IMR-90 (cell line): ENCODE measurements around the gene NLGN2. TPM values are rescaled to one million over a fixed set of nuclear protein-coding genes. Genes with fewer than 3 reads are reported as not detected.

ENCODE experiments used
- ATAC-seq: fragments of 200-7000 bp; cut with Tn5 transposase; 2 replicates; pipeline ENCODE4 v1.9.1; 2020; ENCODE audit warnings: low read depth, mild to moderate bottlenecking, moderate library complexity
- BruUV-seq: library from RNA; stranded (reverse); fragments of 400-500 nt; replicated peaks from 2 replicates; lab custom pipeline; 2021; lab: Mats Ljungman, UMichigan
- CTCF ChIA-PET: fragments of 300-600 bp; formaldehyde crosslinking; extraction: SDS; loops from one replicate; lab custom pipeline; 2021; ENCODE audit warnings: antibody characterized with exemption; lab: Yijun Ruan, JAX
- POLR2A ChIA-PET: fragments of 300-600 bp; sonication (Branson Sonifier 250); formaldehyde crosslinking; loops from one replicate; lab custom pipeline; 2022; ENCODE audit warnings: antibody characterized with exemption; ENCODE audit not compliant: unreplicated experiment; lab: Charles Lee
- DNase-seq: peaks from one replicate; pipeline ENCODE4 v3.0.0; 2013
- H2AFZ ChIP-seq: replicated peaks from 2 replicates; pipeline ENCODE3; 2013; ENCODE audit warnings: low read length, mild to moderate bottlenecking; ENCODE audit not compliant: poor library complexity
- H2AK5ac ChIP-seq: 2 replicates; pipeline ENCODE4 v1.6.1; 2013; ENCODE audit warnings: low read depth, low read length, inconsistent platforms
- H2AK9ac ChIP-seq: replicated peaks from 2 replicates; pipeline ENCODE3; 2013; ENCODE audit warnings: mild to moderate bottlenecking, low read depth, low read length, moderate library complexity; ENCODE audit not compliant: poor library complexity
- H2BK120ac ChIP-seq: 2 replicates; pipeline ENCODE4 v1.6.1; 2013; ENCODE audit warnings: low read depth, low read length, inconsistent platforms
- H2BK15ac ChIP-seq: 3 replicates; pipeline ENCODE4 v1.6.1; 2013; ENCODE audit warnings: low read depth, low read length, inconsistent platforms
- H2BK20ac ChIP-seq: 2 replicates; pipeline ENCODE4 v1.6.1; 2013; ENCODE audit warnings: low read depth, mild to moderate bottlenecking, inconsistent platforms, low read length, moderate library complexity
- H2BK5ac ChIP-seq: 2 replicates; pipeline ENCODE4 v1.6.1; 2013; ENCODE audit warnings: mild to moderate bottlenecking, low read depth, low read length, inconsistent platforms; ENCODE audit not compliant: poor library complexity, severe bottlenecking
- H3K14ac ChIP-seq: replicated peaks from 2 replicates; pipeline ENCODE4 v1.6.1; 2013; ENCODE audit warnings: low read depth, low read length, inconsistent platforms
- H3K18ac ChIP-seq: 2 replicates; pipeline ENCODE4 v1.6.1; 2013; ENCODE audit warnings: low read depth, low read length, control low read depth
- H3K23ac ChIP-seq: 2 replicates; pipeline ENCODE4 v1.6.1; 2013; ENCODE audit warnings: low read depth, low read length, inconsistent platforms
- H3K27ac ChIP-seq: 2 replicates; pipeline ENCODE4 v1.5.1; 2013; ENCODE audit warnings: mild to moderate bottlenecking, control low read depth, low read length; ENCODE audit not compliant: insufficient read depth
- H3K27me3 ChIP-seq: 2 replicates; pipeline ENCODE4 v1.6.1; 2013; ENCODE audit warnings: low read length; ENCODE audit not compliant: control insufficient read depth, insufficient read depth
- H3K36me3 ChIP-seq: 2 replicates; pipeline ENCODE4 v1.6.1; 2013; ENCODE audit warnings: low read length, mixed read lengths; ENCODE audit not compliant: control insufficient read depth, insufficient read depth
- H3K4ac ChIP-seq: 2 replicates; pipeline ENCODE4 v1.6.1; 2013; ENCODE audit warnings: low read depth, low read length, inconsistent platforms
- H3K4me1 ChIP-seq: 2 replicates; pipeline ENCODE4 v1.6.1; 2013; ENCODE audit warnings: low read length, mixed read lengths; ENCODE audit not compliant: control insufficient read depth, insufficient read depth
- H3K4me2 ChIP-seq: 2 replicates; pipeline ENCODE4 v1.6.1; 2013; ENCODE audit warnings: low read depth, mild to moderate bottlenecking, control low read depth, low read length, moderate library complexity
- H3K4me3 ChIP-seq: 2 replicates; pipeline ENCODE4 v1.5.1; 2013; ENCODE audit warnings: low read depth, mild to moderate bottlenecking, control low read depth, low read length, moderate library complexity; ENCODE audit not compliant: insufficient read depth
- H3K56ac ChIP-seq: 2 replicates; pipeline ENCODE4 v1.6.1; 2013; ENCODE audit warnings: low read length, inconsistent platforms; ENCODE audit not compliant: insufficient read depth; ENCODE audit errors: extremely low read depth
- H3K79me1 ChIP-seq, 2 experiments: 2 replicates each; pipeline ENCODE4 v1.6.1; 2013; ENCODE audit warnings: low read length in 2 of 2, inconsistent platforms in 1 of 2, low read depth in 1 of 2
- H3K9ac ChIP-seq: 2 replicates; pipeline ENCODE4 v1.6.1; 2013; ENCODE audit warnings: low read depth, low read length, control low read depth
- H3K9me1 ChIP-seq: 2 replicates; pipeline ENCODE4 v1.6.1; 2013; ENCODE audit warnings: low read length, inconsistent platforms; ENCODE audit not compliant: insufficient read depth
- H3K9me3 ChIP-seq: 2 replicates; pipeline ENCODE4 v1.6.1; 2013; ENCODE audit warnings: low read length; ENCODE audit not compliant: control insufficient read depth, insufficient read depth
- H4K20me1 ChIP-seq: 2 replicates; pipeline ENCODE4 v1.6.1; 2013; ENCODE audit warnings: low read length, inconsistent platforms; ENCODE audit not compliant: insufficient read depth
- H4K5ac ChIP-seq: 2 replicates; pipeline ENCODE4 v1.6.1; 2013; ENCODE audit warnings: mild to moderate bottlenecking, low read depth, low read length, control low read depth
- H4K8ac ChIP-seq, 2 experiments: 2 replicates each; pipeline ENCODE4 v1.6.1; 2013; ENCODE audit warnings: low read depth in 2 of 2, low read length in 2 of 2, control low read depth in 1 of 2, inconsistent platforms in 1 of 2
- H4K91ac ChIP-seq: 2 replicates; pipeline ENCODE4 v1.6.1; 2013; ENCODE audit warnings: low read depth, low read length, inconsistent platforms; ENCODE audit not compliant: insufficient read depth
- BHLHE40 ChIP-seq: fragments of 150-350 bp; IDR thresholded peaks from 2 replicates; pipeline ENCODE4 v1.6.1; 2016; ENCODE audit warnings: mild to moderate bottlenecking, low read depth, low read length
- FOS ChIP-seq: fragments of 150-350 bp; IDR thresholded peaks from 2 replicates; pipeline ENCODE4 v1.6.1; 2016; ENCODE audit warnings: low read depth, low read length
- RAD21 ChIP-seq: IDR thresholded peaks from 2 replicates; pipeline ENCODE4 v1.6.1; 2012; ENCODE audit warnings: low read length, improper control_type of control experiment
- RCOR1 ChIP-seq: IDR thresholded peaks from 2 replicates; pipeline ENCODE4 v1.6.1; 2012; ENCODE audit warnings: mild to moderate bottlenecking, low read length, improper control_type of control experiment; ENCODE audit not compliant: insufficient replicate concordance
- USF2 ChIP-seq: fragments of 150-350 bp; IDR thresholded peaks from 2 replicates; pipeline ENCODE4 v1.6.1; 2017; ENCODE audit warnings: mild to moderate bottlenecking, antibody characterized with exemption, low read length, low read depth
- WGBS, 2 experiments: methylation state at CpG; one replicate each; pipeline versions ENCODE4 v1.1.5 to v1.1.7; 2013; ENCODE audit warnings: missing lambda C conversion rate in 2 of 2; ENCODE audit not compliant: insufficient read length in 1 of 2; ENCODE audit errors: extremely low coverage in 2 of 2; 5-methylcytosine and 5-hydroxymethylcytosine counted together
- dilution Hi-C: fragments of 300-500 bp; cut with HindIII; formaldehyde crosslinking; loops from one replicate; pipeline ENCODE4 v1.14.3; 2018; ENCODE audit warnings: low sequenced_read_pairs; ENCODE audit not compliant: unreplicated experiment
- in situ Hi-C: fragments of 300-500 bp; cut with MboI; formaldehyde crosslinking; loops from 3 replicates; pipeline ENCODE4 v1.14.3; 2019; ENCODE audit warnings: low sequenced_read_pairs, inconsistent platforms, mixed read lengths
- intact Hi-C: fragments of 100-400 bp; cut with micrococcal nuclease; formaldehyde crosslinking; loops from 2 replicates; pipeline ENCODE4 v1.10.0; 2022
- polyA plus RNA-seq, 3 experiments: library from polyadenylated mRNA; depleted of rRNA; stranded (reverse); fragments of >200 nt; gene quantifications; 2 replicates each; pipeline ENCODE4 v1.2.3, GENCODE V29; 2012; ENCODE audit warnings: low replicate concordance in 1 of 3
- total RNA-seq: library from RNA; depleted of rRNA; stranded (reverse); fragments of >200 nt; gene quantifications from 2 replicates; pipeline ENCODE4 v1.2.3, GENCODE V29; 2012

NLGN2 gene
- total and polyA plus RNA-seq, 2 of the 4 experiments (the other 2 are of a cell fraction) = 1.8 to 38.1 TPM

GRCh38 chr17:7383371-7383741 lies 24.3 kb upstream of the NLGN2 start:
- Histone ChIP-seq H3K9me1 (peaks cover 2% of the 10 kb centered on the region; the same call in 1 of the 2 replicates), H2BK15ac (no peak overlapping the region), H4K20me1 (no peaks in the 10 kb centered on the region), H4K5ac (no peak overlapping the region), H3K79me1 (no peaks in the 10 kb centered on the region), H3K18ac (no peak overlapping the region), H3K4me1 (peaks cover 7% of the 10 kb centered on the region; the same call in 1 of the 2 replicates), H3K27ac (no peak overlapping the region), H3K4me3 (no peak overlapping the region), H3K9ac (no peak overlapping the region), H3K4me2 (no peak overlapping the region), H3K27me3 (peaks cover 26% of the 10 kb centered on the region), H4K91ac (no peak overlapping the region), H2BK20ac (no peak overlapping the region), H3K56ac (no peak overlapping the region), H3K23ac (no peak overlapping the region; the same call in 1 of the 2 replicates), H2BK5ac (no peak overlapping the region), H3K9me3 (peaks cover 8% of the 10 kb centered on the region; the same call in 1 of the 2 replicates), H4K8ac (no peak overlapping the region), H2AK9ac (no peak overlapping the region), H3K14ac (no peak overlapping the region), H3K4ac (no peak overlapping the region), H2AFZ (peak overlapping the region; percentile 89), H2AK5ac (no peak overlapping the region), H3K36me3 (peaks cover 6% of the 10 kb centered on the region; the same call in 1 of the 2 replicates), H2BK120ac (no peak overlapping the region)
- TF ChIP-seq RAD21 = no peak
- TF ChIP-seq USF2 = no peak
- no peak for TF ChIP-seq RCOR1
- TF ChIP-seq FOS = no peak
- no peak for TF ChIP-seq BHLHE40
- DNase-seq (no peak), ATAC-seq (no peak)
- no TSS peak for BruUV-seq
- dilution Hi-C loops (no loop called here), intact Hi-C loops (no loop called here), in situ Hi-C loops (no loop called here)
- 72% methylated on average over 7 of the region's 11 CpGs; no CpG with 5 or more reads in 1 of the 2 experiments for WGBS, 2 experiments
- POLR2A ChIA-PET = no interaction called here
- CTCF ChIA-PET = no interaction called here
